GM03348 (cell line): ENCODE measurements around the gene PNPLA7.
A peak's percentile ranks its signal among the peaks of the same experiment; 100 is the strongest.

Experiments
- DNase-seq: peaks from one replicate; pipeline ENCODE4 v3.0.0; 2012; ENCODE audit warnings: low spot score

The PNPLA7 gene

DNA sequence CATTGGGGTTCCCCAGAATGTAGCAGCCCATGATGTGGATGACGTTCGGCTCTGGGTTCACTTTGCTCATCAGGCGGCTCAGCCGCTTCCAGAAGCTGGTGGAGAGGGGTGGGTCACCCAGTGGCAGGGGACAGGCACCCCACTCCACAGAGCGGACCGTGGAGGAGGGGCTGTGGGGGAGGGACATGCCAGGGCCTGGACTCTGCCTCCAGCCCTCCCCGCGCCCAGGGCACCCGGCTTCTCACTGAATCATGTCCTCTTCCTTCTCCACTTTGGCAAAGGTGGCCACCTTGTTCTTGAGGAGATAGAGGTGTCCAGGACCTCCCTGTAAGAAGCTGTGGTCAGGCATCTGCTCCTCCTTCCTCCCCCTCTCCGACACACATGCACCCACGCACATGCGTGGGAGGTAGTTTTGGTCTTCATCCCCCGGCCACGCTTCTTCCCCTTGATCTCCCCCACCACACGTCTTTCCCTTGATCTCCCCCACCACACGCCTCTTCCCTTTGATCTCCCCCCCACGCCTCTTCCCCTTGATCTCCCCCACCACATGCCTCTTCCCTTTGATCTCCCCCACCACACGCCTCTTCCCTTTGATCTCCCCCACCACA is 100.2 kb downstream of the PNPLA7 start:
- DNase-seq: no peak

DNA sequence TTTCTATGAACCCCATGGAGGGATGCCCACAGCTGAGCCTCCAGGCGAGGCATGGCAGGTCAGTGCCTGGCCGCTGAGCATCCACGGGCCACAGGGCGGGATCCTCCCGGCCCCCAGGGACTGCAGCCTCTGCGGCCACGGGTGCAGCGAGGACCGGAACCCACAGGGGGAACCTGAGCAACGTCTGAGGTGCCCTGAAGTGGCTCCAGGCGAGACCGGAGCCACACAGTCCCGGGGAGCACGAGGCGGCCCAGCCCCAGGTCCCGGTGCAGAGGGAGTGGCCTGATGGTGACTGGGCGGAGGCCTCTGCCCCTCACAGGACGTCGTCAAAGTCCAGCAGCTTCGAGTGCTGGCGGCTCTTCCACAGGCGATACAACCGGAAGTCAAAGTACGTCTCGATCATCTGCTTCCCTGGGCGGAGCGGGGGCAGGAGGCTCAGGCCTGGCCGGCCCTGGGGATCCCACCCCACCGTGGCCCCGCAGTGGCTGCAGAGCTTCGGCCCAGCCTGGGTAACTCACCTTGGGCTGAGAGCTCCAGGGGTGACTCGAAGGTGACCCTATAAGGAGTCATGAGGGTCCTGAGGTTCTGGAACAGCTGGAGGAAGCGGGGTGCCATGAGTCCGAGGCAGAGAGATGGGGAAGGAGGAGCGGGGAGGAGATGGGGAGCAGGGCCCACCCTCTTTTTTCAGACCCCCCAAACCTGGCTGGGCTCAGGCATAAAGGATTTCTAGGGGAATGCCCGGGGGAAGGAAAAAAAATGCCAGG is 100.9 kb downstream of the PNPLA7 start:
- no peak for DNase-seq

DNA sequence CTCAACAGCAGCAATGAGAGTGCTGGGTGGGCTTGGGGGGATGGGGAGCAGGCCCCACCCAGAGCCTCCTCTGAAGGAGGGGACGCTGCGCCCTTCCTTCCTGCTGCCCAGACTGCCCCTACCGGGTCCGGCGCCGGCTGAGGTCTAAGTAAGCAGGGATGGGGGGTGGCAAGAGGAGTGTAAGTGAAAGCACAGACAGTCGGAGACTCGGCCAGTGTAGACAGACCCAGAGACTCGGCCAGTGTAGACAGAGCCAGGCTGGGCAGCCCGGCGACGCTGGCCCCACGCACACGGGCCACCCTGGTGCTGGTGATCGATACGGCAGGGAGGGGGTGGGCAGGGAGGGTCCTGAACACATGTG is 101.6 kb downstream of the PNPLA7 start:
- no peak for DNase-seq

DNA sequence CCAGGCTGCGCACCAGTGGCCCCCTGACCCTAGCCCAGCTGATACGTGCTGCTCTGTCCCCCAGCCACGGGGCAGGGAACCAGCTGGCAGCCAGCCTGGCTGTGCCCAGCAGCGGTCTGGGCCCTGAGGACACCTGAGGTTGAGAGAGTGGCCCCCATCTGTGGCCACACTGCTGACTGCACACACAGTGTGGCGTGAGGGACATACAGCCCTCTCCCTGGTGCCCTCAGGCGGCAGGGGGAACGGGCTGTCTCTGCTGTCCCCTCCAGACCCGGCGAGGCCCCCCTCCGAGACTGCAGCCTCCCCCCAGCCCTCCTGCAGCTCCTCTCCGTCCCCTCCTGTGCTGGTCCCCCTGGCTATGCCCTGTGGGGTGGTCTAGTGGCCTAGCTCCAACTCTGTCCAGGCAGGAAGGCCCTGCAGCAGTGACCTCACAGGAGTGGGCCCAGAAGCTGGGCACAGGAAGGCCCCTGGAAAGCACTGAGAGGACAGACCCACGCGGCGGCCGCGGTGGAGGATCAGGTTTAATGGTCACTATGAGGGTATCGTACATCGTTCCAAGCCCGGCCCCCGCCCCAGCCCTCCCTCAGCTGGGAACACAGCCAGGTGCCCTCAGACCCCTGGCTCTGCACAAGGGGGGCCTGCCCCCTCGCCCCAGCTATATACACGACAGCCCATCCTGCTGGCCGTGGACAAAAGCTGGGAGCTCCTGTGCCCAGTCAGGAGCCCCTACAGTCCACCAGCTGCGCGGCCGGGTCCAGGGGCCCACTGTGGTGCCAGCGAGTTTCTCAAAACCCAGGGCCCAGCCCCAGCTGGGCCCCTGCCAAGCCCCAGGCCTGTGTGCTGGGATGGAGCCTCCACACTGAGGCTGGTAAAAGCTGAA is 102.2 kb downstream of the PNPLA7 start:
- DNase-seq: no peak

DNA sequence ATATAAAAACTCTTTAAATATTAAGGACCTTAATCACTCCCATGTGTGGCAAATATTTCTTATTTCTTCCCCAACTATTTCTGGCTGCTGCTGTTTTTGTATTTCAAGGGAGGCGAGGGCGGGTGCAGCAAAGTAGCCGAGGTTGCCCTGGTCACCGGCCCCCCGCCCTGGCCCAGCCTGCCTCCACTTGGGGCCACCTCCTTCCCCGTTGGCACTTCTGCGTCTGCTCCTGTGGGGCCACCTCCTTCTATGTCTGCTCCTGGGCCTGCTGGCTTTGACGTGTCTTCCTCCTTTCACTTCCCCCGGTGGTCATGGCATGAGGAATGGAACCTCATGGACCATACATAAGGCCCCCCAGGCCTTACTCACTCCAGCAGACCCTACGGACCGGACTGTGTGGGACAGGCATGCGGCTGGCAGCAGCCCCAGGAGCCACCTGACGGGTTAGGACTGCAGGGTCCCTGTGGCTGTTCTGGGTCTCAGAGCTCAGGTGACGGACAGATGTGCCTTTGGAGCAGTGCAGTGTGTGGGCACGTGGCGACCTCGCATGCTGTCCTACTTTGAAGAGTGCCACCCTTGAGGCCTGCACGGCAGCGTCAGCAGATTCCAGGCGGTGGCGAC is 103.2 kb downstream of the PNPLA7 start:
- peak; percentile 67 for DNase-seq

DNA sequence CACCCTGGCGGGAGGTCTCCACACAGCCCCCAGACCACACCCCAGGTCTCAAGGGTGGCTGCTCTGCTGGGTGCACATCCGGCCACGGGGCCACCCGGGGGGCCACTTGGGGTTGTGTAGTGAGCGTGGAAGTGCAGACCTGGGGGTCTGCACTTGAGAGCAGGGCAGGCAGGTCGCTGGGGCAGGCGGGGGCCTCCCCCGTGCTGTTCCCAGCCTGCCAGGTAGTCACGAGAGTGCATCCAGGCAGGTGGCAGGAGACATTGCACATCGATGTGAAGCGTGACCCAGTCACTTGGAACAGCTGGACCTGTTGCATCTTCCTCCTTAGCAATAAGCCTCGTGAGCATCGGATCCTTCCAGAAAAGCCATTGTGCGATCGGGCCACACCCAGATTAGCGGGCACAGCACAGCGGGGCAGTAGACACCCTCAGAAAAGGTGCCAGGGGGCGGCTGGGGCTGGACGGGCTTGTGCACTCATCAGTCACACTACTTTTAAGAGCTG is 104.2 kb downstream of the PNPLA7 start:
- no peak for DNase-seq

DNA sequence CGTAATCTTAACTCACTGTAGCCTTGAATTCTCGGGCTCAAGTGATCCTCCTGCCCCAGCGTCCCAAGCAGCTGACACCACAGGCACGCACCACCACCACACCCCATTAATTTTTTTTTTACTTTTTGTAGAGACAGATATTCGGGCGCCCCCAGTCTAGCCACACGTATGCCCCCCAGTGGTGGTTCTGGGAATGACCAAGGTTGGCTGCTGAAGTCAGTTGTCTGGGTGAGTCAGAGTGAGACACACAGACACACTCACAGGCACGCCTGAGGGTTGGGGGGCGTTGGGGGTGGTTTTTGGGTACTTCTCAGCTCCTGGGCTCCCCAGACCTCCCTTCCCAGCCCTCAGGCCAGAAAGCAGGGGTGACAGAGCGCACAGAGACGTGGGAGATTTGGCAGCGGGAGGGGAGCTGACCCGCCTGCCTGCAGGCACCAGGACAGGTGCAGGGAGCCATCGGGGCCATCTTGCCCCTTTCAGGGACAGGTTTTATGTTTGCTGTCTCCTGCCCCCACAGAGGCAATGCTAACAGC is 104.9 kb downstream of the PNPLA7 start:
- peak; percentile 88 for DNase-seq

DNA sequence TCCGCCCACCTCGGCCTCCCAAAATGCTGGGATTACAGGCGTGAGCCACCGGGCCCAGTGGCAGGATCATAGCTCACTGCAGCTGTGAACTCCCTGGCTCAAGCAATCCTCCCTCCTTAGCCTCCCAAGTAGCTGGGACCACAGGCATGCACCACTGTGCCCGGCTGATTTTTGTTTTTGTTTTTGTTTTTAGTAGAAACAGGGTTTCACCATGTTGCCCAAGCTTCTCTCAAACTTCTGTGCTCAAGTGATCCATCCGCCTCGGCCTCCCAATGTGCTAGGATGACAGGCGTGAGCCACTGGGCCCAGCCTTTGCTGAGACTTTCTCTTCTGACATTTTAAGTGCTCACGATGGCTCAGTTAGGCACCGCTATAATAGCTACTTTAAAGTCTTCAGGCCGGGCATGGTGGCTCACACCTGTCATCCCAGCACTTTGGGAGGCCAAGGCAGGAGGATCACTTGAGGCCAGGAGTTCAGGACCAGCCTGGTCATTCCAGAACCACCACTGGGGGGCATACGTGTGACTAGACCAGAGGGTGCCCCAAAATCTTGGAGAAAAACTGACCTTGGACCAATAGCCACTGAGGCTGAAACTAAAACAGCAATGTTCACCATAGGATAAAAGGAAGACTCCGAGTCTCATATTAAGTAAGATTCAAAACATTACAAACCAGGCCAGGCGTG is 106.0 kb downstream of the PNPLA7 start:
- no peak for DNase-seq

DNA sequence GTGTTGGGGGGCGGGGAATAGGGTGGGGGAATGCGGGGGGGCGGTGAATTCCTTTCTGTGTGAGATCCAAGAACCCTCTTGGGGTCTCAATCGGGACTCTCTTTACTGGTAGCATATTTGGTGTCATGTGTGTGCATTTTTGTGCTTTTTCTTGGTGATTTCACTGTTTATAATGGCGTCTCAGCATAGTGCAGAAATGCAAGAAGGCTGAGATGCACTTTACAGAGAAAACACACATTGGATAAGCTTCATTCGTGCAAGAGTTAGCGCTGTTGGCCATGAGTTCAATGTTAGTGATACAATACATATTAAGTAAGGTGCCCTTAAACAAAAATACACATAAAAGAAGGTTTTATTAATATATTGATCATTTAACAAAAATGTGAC is 108.3 kb downstream of the PNPLA7 start:
- DNase-seq: no peak

DNA sequence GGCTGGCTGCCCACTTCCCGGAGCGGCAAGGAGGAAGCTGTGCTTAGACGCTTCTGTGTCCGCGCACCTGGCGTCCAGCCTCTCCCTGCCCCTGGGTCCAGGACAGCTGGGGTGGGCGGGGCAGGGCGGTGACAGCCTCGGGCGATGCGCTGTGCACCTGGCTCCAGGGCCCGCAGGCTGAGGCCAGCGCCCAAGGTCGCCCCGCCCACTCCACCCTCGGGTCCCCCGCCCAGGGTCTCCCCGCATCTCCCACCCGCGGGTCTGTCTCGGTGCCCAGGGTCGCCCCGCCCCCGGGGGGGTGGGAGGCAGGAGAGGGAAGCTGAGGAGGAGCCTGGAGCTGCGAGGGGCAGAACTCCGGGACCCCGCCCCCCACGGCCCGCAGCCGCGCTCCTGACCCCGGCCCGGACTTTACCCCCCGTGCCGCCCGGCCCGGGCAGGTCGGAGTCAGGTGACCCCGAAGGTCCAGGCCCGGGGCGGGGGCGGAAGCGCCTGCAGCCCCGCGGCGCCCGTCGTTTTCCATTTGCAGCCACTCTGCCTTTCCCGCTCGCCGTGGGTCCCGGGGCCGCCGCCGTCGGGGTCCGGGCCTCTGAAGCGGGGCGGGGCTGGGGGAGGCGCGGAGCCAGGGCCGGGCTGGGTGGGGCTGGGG is 108.8 kb downstream of the PNPLA7 start, which contains the start of gene ENTPD8:
TSS of gene ENTPD8 (minus strand) at position 69 of the 646 bp plus-strand sequence. CDS start 3,072 bp downstream, outside the sequence.
- DNase-seq: no peak

DNA sequence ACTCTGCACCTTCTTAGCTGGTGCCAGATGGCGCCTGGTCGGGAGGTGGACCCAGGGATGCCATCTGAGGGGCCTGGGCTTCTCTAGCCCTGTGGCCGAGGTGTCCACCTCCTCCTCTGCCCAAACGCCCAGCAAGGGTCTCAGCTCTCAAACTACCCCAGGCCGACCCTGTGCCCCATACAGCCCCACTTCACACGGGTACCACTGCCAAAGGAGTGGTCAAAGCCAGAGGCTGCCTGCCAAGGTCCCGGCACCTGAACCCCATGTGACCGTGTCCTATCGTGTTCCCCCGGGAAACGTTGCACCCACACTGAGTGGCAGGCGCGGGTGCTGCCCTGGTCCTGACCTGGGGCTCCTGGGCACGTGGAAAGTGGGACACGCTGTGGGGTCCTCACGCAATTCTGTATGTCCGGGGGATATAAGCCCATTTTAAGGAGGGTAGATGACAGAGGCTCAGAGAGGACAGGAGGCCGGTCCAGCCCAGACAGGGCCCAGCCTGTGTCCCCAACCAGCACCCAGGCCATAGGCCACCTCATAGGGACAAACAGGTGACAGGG is 111.0 kb downstream of the PNPLA7 start:
- no peak for DNase-seq

DNA sequence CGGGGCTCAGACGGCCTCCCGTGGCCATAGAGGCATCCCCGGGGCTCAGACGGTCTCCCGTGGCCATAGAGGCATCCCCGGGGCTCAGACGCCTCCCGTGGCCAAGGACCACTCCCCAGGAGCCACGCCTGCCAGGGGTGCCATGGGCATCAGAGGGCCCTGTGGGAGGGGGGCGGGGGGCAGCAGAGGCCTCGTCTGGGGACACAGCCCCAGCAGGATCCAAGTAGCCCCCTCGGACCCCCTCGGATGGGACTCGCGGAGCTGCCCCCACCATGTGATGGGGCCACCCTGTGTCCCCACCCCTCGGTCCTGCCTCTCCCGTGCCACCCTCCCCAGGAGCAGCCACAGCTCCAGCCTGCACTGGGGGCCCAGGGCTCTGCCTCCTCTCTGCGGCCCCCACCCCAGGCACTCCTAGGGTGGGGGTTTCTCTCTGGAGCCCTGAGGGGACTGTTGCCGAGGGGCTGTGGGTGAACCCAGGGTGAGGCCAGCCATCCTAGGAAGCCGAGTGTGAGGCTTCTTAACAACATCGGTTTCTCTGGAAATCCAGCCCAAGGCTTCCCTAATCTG is 111.5 kb downstream of the PNPLA7 start:
- no peak for DNase-seq

DNA sequence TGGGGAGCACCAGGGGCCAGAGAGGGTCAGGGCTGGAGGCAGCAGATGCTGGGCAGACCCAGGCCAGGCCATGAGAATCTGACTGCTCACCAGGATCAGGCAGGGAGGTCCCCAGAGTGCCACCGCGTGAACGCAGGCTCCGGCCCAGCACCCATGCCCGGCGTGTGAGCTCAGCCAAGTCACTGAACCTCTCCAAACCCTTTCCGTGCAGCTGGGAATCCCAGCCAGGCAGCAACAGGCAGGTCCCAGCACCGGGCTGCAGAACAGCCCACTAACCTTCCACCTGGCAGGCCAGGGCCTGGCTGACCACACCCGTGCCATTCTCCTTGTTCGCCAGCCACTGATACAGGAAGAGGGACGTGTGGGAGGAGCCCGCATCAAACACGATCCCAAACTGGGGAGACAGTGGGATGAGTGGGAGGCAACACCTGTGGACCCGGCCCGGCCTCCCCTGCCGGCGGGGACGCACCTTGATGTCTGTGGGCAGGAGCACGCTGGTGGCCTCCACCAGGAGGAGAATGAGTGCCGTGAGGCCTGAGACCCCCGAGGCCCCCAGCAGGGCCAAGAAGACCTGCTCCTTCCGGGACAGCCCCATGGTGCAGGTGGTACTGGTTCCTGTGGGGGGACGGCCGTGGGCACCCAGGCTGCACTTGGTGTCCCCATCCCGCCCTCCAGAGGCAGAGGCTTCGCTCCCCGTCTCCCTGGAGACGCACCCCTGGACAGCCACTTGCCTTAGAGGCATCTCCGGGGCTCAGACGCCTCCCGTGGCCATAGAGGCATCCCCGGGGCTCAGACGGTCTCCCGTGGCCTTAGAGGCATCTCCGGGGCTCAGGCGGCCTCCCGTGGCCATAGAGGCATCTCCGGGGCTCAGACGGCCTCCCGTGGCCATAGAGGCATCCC is 112.3 kb downstream of the PNPLA7 start:
- DNase-seq: no peak

DNA sequence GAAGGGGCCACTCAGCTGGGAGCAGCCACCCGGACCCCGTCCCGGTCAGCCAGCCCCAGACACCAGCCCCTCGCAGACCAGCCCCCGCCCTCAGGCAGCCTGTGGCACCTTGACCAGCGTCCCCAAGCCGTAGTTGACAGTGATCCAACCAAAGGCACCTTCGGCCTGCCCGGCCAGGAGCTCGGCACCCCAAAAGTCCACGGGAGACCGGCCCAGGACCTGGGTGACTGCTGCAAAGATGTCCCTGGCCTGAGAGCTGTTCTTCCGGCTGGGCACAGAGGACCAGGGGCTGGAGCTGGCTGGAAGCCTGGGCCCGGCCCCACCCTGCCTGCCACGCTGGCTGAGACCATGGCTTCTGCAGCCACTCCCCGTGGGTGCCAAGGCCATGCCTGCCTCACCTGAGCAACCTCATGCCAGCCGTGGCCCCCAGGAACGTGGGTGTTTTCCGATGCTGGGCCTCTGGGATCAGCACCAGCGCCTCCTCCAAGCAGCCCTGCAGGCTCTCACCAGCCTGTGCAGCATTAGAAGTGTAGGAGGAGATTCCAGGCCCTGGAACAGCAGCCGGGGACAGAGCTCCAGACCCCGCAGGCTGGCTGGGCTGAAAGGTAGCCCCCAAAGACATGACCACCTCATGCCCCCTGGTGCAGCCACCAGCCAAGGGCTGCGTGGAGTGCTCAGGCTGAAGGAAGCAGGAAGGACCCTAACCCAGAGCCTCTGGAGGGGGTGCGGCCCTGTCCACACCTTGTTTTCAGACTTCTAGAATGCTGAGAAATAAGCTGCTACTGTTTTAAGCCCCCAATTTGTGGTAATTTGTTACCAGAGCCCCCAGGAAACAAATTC is 113.2 kb downstream of the PNPLA7 start:
- DNase-seq: no peak

DNA sequence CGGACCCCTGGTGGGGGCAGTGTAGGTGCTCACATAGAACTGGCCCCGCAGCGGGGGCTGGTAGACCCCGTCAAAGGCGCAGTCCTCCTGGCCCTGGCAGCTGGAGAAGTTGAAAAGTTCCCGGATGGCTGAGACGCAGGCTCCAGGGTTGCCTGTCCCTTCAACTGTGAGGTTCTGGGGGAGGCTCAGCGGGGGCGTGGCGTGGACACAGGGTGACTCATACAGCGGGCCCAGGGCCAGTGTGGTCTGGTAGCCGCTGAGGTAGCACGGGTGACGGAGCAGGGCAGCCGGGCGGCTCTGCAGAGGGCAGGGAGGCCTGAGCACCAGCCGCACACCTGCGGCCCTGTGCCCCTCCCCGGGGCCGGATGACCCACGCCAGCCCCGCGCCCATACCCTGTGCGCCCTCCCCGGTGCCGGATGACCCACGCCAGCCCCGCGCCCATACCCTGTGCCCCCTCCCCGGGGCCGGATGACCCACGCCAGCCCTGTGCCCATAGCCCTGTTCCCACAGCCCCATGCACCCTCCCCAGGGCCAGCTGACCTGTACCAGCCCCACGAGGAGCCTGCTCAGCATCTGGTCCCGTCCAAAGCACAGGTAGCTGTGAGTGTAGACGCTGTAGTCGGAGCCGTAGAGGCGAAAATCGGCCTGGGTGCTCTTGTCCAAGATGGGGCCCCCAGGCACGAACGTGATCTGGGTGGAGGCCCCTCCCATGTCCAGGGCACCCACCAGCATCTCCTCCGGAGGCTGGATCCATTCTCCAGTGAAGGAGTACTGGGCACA is 114.0 kb downstream of the PNPLA7 start:
- peak; percentile 93 for DNase-seq

DNA sequence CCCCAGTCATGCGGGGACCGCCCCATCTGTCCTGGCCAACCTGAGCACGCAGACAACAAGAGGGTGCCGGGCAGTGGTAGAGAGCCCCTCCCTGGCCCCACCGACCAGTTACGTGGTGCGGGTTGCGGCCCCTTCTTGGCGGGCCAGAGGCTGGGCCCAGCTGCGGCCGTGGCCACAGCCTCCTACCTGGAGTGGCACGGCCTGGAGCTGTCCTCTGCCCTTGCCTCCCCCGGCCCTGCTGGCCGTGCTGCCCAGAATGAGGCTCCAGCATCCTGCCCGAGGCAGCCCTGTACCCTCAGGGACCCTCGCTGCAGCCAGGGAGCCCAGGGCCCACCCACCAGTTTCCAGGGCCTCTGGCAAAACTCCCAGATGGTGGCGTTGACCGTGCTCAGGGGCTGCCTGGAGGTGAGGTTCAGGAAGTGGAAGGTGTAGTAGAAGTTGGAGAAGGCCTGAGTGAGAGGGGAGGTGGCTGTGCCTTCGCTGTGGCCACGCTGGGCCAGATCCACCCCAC is 114.8 kb downstream of the PNPLA7 start:
- no peak for DNase-seq
